ENCODE data around the gene HSD3B7. TPM values are rescaled to one million over a fixed set of nuclear protein-coding genes. Genes with fewer than 3 reads are reported as not detected.
A peak's percentile ranks its signal among the peaks of the same experiment; 100 is the strongest.

The HSD3B7 gene
- total and polyA plus RNA-seq, 2 of the 4 experiments (the other 2 are of a cell fraction): 8.5 to 11.3 TPM

DNA sequence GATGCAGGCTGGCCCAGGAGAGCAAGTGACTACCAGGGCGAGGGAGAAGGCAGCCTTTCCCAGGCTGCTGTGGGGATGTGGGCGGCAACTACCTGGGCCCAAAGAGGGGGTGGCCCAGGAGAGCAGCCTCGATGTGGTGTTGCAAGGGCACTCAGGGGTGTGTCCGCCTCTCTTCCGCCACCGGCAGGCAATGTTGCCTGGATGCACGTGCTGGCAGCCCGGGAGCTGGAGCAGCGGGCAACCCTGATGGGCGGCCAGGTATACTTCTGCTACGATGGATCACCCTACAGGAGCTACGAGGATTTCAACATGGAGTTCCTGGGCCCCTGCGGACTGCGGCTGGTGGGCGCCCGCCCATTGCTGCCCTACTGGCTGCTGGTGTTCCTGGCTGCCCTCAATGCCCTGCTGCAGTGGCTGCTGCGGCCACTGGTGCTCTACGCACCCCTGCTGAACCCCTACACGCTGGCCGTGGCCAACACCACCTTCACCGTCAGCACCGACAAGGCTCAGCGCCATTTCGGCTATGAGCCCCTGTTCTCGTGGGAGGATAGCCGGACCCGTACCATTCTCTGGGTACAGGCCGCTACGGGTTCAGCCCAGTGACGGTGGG, 2.7 kb downstream of the HSD3B7 start:
- no peak overlapping the region for H2BK120ac ChIP-seq (ENCODE audit: low read depth, low read length)
- CTCF ChIA-PET: no interaction called here

More for the DNA sequence above, 2.7 kb downstream of the HSD3B7 start:
- H3K56ac ChIP-seq (ENCODE audit: extremely low read depth, insufficient read depth, low read length): no peak overlapping the region
- H2AK5ac ChIP-seq (ENCODE audit: low read depth, low read length): no peak overlapping the region
- no peak overlapping the region for H2AK9ac ChIP-seq (replicated peaks; ENCODE audit: low read depth, low read length, poor library complexity)
- peak overlapping the region; percentile 58 for H2AFZ ChIP-seq (replicated peaks; ENCODE audit: low read length, poor library complexity)
- H3K4ac ChIP-seq (ENCODE audit: low read depth, low read length): no peak overlapping the region
- no TSS peak for BruUV-seq (replicated peaks)
- no peak overlapping the region for H2BK15ac ChIP-seq (ENCODE audit: low read depth, low read length)
- no peaks in the 10 kb centered on the region for H4K20me1 ChIP-seq (ENCODE audit: insufficient read depth, low read length)
- TF ChIP-seq, protein P1, sequence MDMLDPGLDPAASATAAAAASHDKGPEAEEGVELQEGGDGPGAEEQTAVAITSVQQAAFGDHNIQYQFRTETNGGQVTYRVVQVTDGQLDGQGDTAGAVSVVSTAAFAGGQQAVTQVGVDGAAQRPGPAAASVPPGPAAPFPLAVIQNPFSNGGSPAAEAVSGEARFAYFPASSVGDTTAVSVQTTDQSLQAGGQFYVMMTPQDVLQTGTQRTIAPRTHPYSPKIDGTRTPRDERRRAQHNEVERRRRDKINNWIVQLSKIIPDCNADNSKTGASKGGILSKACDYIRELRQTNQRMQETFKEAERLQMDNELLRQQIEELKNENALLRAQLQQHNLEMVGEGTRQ (IDR thresholded peaks at IDR 0.05; ENCODE audit: low read depth, low read length): no peak
- no peak for TF ChIP-seq MXI1 (IDR thresholded peaks at IDR 0.05; ENCODE audit: borderline replicate concordance, low read depth, low read length)
- TF ChIP-seq RFX5 (IDR thresholded peaks at IDR 0.05; ENCODE audit: low read depth, low read length): no peak
- no peak for TF ChIP-seq POLR2A (IDR thresholded peaks at IDR 0.05; ENCODE audit: low read depth, low read length)
- TF ChIP-seq, protein P2, sequence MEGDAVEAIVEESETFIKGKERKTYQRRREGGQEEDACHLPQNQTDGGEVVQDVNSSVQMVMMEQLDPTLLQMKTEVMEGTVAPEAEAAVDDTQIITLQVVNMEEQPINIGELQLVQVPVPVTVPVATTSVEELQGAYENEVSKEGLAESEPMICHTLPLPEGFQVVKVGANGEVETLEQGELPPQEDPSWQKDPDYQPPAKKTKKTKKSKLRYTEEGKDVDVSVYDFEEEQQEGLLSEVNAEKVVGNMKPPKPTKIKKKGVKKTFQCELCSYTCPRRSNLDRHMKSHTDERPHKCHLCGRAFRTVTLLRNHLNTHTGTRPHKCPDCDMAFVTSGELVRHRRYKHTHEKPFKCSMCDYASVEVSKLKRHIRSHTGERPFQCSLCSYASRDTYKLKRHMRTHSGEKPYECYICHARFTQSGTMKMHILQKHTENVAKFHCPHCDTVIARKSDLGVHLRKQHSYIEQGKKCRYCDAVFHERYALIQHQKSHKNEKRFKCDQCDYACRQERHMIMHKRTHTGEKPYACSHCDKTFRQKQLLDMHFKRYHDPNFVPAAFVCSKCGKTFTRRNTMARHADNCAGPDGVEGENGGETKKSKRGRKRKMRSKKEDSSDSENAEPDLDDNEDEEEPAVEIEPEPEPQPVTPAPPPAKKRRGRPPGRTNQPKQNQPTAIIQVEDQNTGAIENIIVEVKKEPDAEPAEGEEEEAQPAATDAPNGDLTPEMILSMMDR (conservative IDR thresholded peaks at IDR 0.05; ENCODE audit: low read depth, low read length): no peak
- TF ChIP-seq RCOR1 (IDR thresholded peaks at IDR 0.05; ENCODE audit: insufficient replicate concordance, low read length): no peak
- TF ChIP-seq FOS (IDR thresholded peaks at IDR 0.05; ENCODE audit: low read depth, low read length): no peak
- no peak for TF ChIP-seq SMC3 (IDR thresholded peaks at IDR 0.05; ENCODE audit: low read depth, low read length)
- TF ChIP-seq BHLHE40 (IDR thresholded peaks at IDR 0.05; ENCODE audit: low read depth, low read length): no peak
- TF ChIP-seq MAFK (IDR thresholded peaks at IDR 0.05; ENCODE audit: low read depth, low read length): no peak
- TF ChIP-seq MAZ (IDR thresholded peaks at IDR 0.05; ENCODE audit: borderline replicate concordance, low read depth, low read length): no peak
- TF ChIP-seq CEBPB (IDR thresholded peaks at IDR 0.05; ENCODE audit: low read depth, low read length): no peak
- TF ChIP-seq, protein P3, sequence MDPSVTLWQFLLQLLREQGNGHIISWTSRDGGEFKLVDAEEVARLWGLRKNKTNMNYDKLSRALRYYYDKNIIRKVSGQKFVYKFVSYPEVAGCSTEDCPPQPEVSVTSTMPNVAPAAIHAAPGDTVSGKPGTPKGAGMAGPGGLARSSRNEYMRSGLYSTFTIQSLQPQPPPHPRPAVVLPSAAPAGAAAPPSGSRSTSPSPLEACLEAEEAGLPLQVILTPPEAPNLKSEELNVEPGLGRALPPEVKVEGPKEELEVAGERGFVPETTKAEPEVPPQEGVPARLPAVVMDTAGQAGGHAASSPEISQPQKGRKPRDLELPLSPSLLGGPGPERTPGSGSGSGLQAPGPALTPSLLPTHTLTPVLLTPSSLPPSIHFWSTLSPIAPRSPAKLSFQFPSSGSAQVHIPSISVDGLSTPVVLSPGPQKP (IDR thresholded peaks at IDR 0.05; ENCODE audit: borderline replicate concordance, low read depth, low read length): no peak
- TF ChIP-seq CHD1 (IDR thresholded peaks at IDR 0.05; ENCODE audit: low read depth, low read length): no peak
- TF ChIP-seq NFE2L2 (IDR thresholded peaks at IDR 0.05; ENCODE audit: low read depth, low read length): no peak
- no peak overlapping the region for H4K8ac ChIP-seq (ENCODE audit: low read depth in 2 of 2, low read length in 2 of 2)
- no peaks in the 10 kb centered on the region; the same call in none of the 2 replicates for H3K9me1 ChIP-seq (ENCODE audit: insufficient read depth, low read length)
- H4K91ac ChIP-seq (ENCODE audit: insufficient read depth, low read depth, low read length): no peak overlapping the region
- H3K36me3 ChIP-seq (ENCODE audit: control insufficient read depth, insufficient read depth, low read length): peaks cover 15% of the 10 kb centered on the region
- intact Hi-C loops (cut with micrococcal nuclease): no loop called here
- in situ Hi-C loops (cut with MboI; ENCODE audit: low sequenced_read_pairs): loop anchor here (10.0 to 25.0 kb wide), 3 partner anchors 97 to 877 kb away; partner anchors contain the start of gene PRSS53
- ATAC-seq (ENCODE audit: low read depth) (no peak), DNase-seq (no peak)
- no peak overlapping the region for H3K4me3 ChIP-seq (ENCODE audit: insufficient read depth, low read depth, low read length)
- no peak overlapping the region for H3K9ac ChIP-seq (ENCODE audit: low read depth, low read length)
- POLR2A ChIA-PET (ENCODE audit: unreplicated experiment): no interaction called here
- H3K9me3 ChIP-seq (ENCODE audit: control insufficient read depth, insufficient read depth, low read length): no peaks in the 10 kb centered on the region
- WGBS, 2 experiments (ENCODE audit: extremely low coverage in 2 of 2, insufficient read length in 1 of 2): 95% methylated on average over 27 of the region's 30 CpGs; no CpG with 5 or more reads in 1 of the 2 experiments
- no peak overlapping the region for H4K5ac ChIP-seq (ENCODE audit: low read depth, low read length)
- H3K79me1 ChIP-seq (ENCODE audit: low read depth in 1 of 2, low read length in 2 of 2): peaks cover 0 to 16% of the 10 kb centered on the region in 2 experiments; a peak in 2 of 4 replicates
- no peak overlapping the region for H3K18ac ChIP-seq (ENCODE audit: low read depth, low read length)
- H2BK20ac ChIP-seq (ENCODE audit: low read depth, low read length): no peak overlapping the region
- dilution Hi-C loops (cut with HindIII; ENCODE audit: low sequenced_read_pairs, unreplicated experiment): no loop called here
- no peak overlapping the region for H2BK5ac ChIP-seq (ENCODE audit: low read depth, low read length, poor library complexity, severe bottlenecking)
- no peaks in the 10 kb centered on the region for H3K27me3 ChIP-seq (ENCODE audit: control insufficient read depth, insufficient read depth, low read length)
- H3K4me2 ChIP-seq (ENCODE audit: low read depth, low read length): no peak overlapping the region
- no peak overlapping the region for H3K23ac ChIP-seq (ENCODE audit: low read depth, low read length)
- no peak overlapping the region for H3K14ac ChIP-seq (replicated peaks; ENCODE audit: low read depth, low read length)
- H3K4me1 ChIP-seq (ENCODE audit: control insufficient read depth, insufficient read depth, low read length): peaks cover 8% of the 10 kb centered on the region
- H3K27ac ChIP-seq (ENCODE audit: insufficient read depth, low read length): no peak overlapping the region
